ENCODE results near the gene DNMT3A.
A peak's percentile ranks its signal among the peaks of the same experiment; 100 is the strongest.

DNMT3A gene

DNA sequence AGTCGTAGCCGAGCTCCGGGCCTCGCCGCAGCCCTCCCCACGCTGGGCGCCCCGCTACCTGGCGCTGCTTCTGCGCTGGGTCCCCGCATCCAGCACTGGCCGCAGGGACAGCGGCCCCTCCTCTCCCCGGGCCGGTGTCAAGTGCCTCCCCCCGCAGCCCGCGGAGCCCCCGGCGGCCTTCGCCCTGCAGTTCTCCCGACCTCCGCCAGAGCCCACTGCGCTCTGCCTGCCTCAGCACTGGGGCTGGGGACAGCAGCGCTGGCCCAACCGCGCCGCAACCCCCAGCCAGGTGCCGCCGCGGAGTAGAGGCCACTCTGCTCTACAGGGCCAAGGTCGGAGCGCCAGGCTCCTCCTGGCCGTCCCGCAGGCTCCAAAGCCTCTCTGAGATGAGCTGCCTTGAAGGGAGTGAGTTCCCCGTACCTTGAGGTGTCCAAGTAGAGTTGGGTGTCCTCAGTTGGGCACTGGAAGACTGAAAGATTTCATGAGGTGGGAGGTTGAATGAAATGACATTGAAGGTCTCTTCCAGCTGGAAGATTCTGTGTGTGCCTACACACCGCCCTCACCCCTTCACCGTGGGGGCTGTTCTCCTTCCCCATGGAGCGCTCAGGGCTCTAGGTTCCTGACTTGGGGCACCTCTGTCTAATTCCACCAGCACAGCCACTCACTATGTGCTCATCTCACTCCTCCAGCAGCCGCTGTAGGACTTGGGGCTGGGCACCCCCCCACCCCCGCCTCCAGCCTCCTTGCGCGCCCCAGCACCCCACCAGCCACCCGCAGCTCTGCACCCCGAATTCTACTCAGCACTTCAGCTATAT, 854 bp upstream of the DNMT3A start:
- peak; percentile 79 for DNase-seq

- peak; percentile 52 for DNase-seq
Observed at GRCh38 chr2:25341011-25341727, 556 bp downstream of the DNMT3A start.

DNA sequence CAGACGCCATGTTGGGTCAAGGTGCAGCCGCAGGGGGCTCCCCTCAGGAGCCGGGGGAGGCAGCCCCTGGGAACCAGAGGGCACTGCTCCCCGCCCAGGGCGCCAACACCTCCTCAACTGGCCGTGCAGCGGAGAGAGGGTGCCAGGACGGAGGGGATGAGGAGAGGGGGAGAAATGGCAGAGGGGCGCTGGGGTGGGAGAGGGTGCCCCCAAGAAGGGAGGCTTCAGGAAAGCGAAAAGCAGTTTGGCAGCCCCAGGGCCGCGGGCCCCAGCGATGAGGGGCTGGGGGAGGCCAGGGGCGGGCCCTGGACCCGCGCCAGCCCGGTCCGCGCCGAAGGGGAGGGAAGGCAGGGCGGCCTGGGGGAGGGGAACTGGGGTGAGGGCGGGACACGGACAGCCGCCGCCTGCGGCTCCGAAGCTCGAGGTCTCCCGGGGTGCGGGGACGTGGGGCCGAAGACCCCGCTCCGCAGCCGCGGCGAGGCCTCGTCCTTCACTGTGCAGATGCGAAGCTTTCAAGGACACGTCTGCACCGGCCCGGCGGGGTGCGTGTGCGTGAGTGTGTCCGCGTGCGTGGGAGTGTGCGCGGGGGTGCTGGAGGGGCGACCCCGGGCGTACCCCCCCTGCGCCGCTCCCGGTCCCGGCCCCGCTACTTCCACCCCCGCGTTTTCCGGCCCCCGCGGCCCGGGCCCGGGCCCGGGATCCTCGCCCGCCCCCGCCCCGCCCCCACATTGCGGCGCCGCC, 1.4 kb downstream of the DNMT3A start:
- DNase-seq = peak; percentile 45

DNA sequence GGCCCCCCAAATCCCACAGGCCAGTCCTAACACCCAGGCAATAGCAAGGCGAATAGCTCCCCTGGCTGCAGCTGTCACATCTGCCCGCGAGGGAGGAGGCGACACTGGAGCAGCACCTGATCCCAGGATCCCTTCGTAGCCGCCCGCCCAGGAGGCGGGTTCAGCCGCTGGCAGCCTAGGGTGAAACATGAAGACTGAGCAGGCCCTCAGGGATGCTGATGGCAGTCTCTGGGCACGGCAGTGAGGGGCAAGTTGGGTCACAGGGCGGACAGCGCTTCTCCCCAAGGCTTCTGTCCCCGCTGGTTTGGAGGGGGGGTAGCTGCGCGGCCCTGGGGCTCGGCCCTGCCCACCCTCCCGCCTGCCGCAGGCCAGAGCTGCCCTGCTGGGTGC, 1.9 kb downstream of the DNMT3A start:
- DNase-seq = no peak

GRCh38 chr2:25339211-25339674, 2.5 kb downstream of the DNMT3A start:
- DNase-seq = no peak

DNA sequence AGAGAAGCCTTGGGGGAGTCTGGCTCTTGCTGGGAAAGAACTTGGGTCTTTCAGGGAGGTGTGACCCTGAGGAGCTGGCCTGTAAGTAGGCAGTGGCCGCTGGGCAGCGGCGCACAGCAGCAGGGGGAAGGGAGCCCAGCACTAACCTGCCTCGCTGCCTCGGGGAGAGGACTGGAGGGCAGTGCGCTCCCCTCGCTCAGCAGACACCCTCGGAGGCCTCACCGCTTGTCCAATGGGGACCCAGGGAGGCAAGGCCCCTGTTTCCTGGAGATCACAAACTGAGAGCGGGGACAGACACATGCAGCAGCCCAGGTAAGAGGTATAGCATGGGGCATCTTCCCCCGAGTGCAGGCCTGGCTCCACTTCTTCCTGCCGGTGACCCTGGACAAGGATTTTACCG, 3.3 kb downstream of the DNMT3A start:
- DNase-seq = no peak

GRCh38 chr2:25337891-25338290, 3.8 kb downstream of the DNMT3A start:
- no peak for DNase-seq

GRCh38 chr2:25337276-25337675, 4.4 kb downstream of the DNMT3A start:
- peak; percentile 44 for DNase-seq

GRCh38 chr2:25336383-25336841, 5.3 kb downstream of the DNMT3A start:
- DNase-seq = no peak

- no peak for DNase-seq
Observed at GRCh38 chr2:25335971-25336370, 5.8 kb downstream of the DNMT3A start.

DNA sequence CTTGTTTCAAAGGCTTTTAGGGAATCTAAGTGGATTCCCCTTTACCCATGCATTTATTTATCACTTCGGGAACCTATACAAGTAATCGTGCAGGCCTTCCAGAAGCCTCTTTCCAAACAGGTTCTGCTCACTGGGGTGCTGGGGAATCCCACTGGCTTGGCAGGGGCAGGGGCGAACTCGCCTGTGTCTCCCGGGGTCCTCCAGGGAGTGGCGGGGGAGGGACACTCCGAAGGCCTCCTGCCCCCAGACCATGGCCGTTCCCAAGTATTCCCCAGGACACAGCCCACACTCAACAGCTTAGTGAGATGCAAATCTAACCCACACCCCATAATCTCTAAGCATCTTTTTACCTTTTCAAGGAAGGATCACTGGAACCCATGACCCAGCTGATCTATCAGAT, 6.5 kb downstream of the DNMT3A start:
- no peak for DNase-seq

DNA sequence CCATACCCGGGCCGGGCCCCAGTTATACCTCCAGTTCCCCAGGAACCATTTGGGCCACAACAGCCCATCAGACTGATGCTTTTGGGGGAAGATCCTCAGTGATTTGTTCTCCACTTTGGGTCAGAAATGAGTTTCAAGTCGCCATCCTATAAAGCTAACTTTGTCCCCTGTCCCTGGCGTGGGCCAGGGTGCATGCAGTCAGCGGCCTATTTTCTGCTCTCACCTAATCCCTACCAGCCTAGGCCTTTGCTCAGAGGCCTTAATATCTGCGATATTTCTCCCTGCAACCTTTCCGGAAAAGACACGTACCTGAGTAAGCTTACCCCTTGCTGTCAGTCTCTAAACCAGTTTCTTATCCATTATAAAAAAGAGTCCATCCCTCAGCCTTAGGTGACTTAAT, 7.2 kb downstream of the DNMT3A start:
- no peak for DNase-seq

GRCh38 chr2:25333981-25334380, 7.7 kb downstream of the DNMT3A start:
- DNase-seq = peak; percentile 49

DNA sequence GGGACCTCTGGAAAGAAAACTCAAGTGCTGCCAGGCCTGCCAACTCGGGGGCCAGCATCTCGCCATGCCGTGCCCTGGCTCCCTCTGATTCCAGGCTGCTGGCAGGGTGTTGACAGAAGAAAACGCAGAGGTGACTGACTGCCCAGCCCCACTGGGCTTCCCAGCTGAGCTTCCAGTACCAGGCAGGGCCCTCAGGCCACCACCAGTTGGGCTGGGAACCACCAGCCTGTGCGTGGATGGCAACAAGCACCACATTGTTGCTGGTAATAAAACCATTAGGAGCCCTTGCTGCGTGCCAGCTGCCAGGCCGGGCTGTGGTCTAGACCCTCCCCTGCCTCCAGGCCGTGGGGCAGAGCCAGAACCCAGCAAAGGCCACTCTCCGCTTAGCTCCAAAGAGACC, 9.2 kb downstream of the DNMT3A start:
- DNase-seq = no peak

- DNase-seq = no peak
Observed at GRCh38 chr2:25331686-25332365, 9.9 kb downstream of the DNMT3A start.

GRCh38 chr2:25330937-25331336, 10.8 kb downstream of the DNMT3A start:
- no peak for DNase-seq

GRCh38 chr2:25330273-25330672, 11.5 kb downstream of the DNMT3A start:
- no peak for DNase-seq

DNA sequence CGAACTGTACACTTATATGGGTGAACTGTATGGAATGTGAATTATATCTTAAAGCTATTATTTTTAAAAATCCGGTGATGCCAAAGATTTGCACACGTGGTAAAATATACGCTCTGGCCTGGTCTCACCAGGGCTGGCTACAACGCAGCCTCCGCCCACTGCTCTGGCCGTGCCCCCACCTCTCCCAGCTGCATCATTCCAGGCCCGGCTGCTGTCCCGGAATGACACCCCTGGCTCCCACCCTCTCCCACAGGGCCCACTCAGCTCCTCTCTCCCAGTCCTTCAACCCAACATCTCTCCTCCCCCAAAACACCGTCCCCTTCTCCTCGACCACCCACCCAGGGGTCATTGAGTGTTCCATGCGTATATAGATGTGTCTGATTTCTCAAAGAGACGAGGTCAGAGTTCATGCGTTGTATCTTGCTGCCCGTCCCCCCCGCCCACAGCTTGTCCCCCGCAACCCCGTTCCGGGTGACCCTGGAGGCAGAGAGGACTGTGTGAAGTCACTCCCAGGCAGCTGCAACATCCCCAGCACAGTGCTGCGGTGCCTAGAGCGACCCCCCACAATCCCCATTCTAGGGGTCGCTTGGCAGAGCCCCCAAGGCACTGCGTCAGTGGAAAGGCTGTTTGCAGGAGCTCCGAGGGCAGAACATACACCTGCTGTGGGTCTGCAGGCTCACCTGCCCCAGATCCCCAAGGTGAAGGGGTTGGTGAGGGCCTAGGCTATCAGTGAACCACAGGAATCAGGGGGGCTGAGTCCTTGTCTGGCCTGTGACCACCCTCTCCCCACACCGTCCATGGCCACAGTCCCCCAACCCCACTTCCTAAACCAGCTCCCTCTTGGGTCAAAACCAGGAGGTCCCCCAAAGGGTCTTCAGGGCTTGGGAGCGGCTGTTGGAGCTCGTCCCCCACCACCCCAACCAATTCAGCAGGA, 13.3 kb downstream of the DNMT3A start:
- no peak for DNase-seq

GRCh38 chr2:25326326-25327013, 15.3 kb downstream of the DNMT3A start:
- no peak for DNase-seq

DNA sequence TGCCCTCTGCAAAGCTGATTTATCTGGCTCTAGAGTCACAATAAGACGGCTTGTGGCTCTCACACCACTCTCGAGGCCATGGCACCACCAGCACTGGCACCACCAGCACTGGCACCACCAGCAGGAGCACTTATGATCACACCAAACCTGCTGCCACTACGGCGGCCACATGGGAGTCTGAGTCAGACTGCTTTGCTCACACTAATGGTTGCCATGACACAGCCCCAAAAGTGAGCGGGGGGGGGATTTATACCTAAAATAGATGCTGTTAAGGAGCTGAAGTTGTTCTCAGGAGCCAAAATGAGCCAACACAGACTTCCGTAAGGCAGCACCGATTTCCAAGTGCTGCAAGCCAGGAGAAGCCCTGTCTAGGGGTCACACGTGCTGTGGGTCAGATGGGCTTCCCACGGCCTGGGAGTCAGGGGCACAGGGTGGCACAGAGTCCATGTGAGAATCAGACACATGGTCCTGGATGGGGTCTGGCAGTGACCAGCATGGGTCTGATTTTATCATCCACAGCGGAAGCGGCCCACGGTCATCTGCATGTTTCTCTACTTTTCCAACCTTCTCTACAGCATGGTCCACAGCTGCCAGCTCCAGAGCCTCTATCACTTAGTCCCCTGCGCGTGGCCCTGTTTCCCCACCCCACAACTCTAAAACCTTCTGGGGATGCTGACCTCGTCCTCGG, 16.7 kb downstream of the DNMT3A start:
- peak; percentile 33 for DNase-seq

All from CD4-positive, alpha-beta T cell treated with Interleukin-6 for 4 hours (primary cell).